Fibroblast of mammary gland (primary cell): ENCODE measurements around the gene HSF5.

Source experiments
- DNase-seq: peaks from one replicate; pipeline ENCODE4 v3.0.0-alpha.2; 2010; ENCODE audit warnings: low read depth
- H3K4me3 ChIP-seq: 2 replicates; pipeline ENCODE4 v1.5.1; 2011; ENCODE audit warnings: low read depth, mild to moderate bottlenecking, low read length, moderate library complexity; ENCODE audit not compliant: control insufficient read depth
- CTCF ChIP-seq: conservative IDR thresholded peaks from 2 replicates; pipeline ENCODE4 v1.5.1; 2011; ENCODE audit warnings: low read depth, low read length, inconsistent platforms; ENCODE audit not compliant: control insufficient read depth, insufficient read depth

The HSF5 gene

DNA sequence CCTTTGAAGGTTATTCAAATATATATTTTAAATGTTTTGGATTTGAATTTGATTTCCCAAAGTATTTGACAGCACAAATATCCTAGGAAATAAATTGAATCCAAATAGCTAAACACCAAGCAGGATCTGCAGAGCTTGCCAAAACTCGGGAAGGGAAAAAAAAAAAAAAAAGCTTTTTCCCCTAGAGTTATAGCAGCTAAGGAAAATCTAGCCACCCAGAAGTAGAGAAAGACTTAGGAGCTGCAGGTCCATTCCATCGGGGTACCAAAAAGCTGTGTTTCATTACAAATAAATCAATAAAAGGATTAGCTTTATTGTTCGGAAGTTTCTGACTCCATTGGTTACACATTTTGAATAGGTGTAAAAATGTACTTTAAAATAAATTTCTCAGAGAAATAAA lies 19.3 kb downstream of the HSF5 start:
- no peak overlapping the region for H3K4me3 ChIP-seq
- DNase-seq = no peak
- no peak for TF ChIP-seq CTCF

- DNase-seq = no peak
- TF ChIP-seq CTCF = no peak
- no peak overlapping the region for H3K4me3 ChIP-seq
Measured at GRCh38 chr17:58455491-58455890, 32.7 kb downstream of the HSF5 start.

DNA sequence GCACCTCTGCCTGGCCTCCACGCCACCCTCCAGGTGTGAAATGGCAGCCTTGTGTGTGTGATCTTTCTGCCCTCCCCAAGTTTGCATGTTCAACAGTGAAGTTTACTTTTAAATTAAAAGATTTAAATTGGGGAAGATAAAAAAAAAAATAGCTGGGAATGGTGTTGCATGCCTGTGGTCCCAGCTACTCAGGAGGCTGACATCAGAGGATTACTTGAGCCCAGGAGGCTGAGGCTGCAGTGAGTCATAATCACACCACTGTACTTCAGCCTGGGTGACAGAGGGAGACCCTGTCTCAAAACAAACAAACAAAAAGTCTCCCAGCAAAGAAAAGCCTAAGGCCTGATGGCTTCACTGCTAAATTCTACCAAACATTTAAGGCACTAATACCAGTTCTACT lies 35.5 kb downstream of the HSF5 start:
- DNase-seq = peak; percentile 1
- TF ChIP-seq CTCF = no peak
- H3K4me3 ChIP-seq = no peak overlapping the region

GRCh38 chr17:58447039-58447975 lies 40.9 kb downstream of the HSF5 start:
- H3K4me3 ChIP-seq = no peak overlapping the region
- peak; percentile 81 for DNase-seq
- TF ChIP-seq CTCF = peak; percentile 84

DNA sequence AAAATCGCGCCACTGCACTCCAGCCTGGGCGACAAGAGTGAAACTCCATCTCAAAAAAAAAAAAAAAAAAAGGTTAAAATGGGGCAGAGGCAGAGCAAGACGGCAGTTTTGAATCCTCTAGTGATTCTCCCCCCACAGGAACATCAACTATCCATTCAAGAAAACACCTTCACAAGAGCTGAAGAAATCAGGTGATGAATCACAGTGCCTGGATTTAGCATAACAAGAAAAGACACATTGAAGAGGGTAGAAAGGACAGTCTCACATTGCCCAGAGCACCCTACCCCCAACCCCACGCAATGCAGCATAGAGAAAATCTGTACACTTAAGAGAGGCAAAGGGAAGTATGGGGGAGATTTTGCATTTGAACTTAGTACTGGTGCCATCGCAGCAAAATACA lies 42.1 kb downstream of the HSF5 start:
- no peak for TF ChIP-seq CTCF
- DNase-seq = no peak
- H3K4me3 ChIP-seq = no peak overlapping the region

DNA sequence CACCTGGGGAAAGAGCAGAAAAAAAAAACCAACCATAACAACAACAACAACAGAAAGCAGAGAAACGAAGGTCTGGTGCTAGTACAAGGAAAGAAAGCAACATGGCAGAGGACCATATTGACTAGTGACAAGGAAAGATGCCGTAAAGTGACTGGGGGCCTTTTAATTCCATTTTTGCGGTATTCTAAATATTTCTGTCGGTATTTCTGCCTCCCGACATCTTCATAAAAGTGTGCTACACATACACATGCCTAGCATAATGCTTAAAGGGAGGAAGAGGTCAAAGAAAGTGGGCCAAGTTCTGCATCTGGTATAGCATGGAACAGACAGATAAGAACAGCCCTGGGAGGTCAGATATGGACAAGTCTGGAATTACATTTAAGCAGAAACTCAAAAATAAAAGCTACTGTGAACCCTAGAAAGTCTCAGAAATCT lies 51.4 kb downstream of the HSF5 start:
- no peak for DNase-seq
- H3K4me3 ChIP-seq = no peak overlapping the region
- no peak for TF ChIP-seq CTCF
